SK-N-MC (cell line): ENCODE measurements around the gene MDN1.
A peak's percentile ranks its signal among the peaks of the same experiment; 100 is the strongest.

ENCODE experiments used
- DNase-seq: peaks from one replicate; pipeline ENCODE4 v3.0.0-alpha.2; 2011; ENCODE audit warnings: low read depth, low spot score
- H3K27ac ChIP-seq: fragments of 200-600 bp; sonication (generic); 2 replicates; pipeline ENCODE4 v1.5.1; 2016; ENCODE audit warnings: mixed run types
- H3K36me3 ChIP-seq: fragments of 200-600 bp; sonication (generic); 2 replicates; pipeline ENCODE4 v1.6.1; 2017; ENCODE audit warnings: antibody characterized with exemption, low read length, mixed read lengths; ENCODE audit not compliant: insufficient read depth
- H3K4me3 ChIP-seq: fragments of 200-600 bp; sonication (generic); 2 replicates; pipeline ENCODE4 v1.5.1; 2016
- H3K9ac ChIP-seq: fragments of 200-600 bp; sonication (generic); 2 replicates; pipeline ENCODE4 v1.8.0; 2017; ENCODE audit warnings: mixed run types, mixed read lengths; ENCODE audit not compliant: insufficient read length
- H3K9me3 ChIP-seq: fragments of 200-600 bp; sonication (generic); 2 replicates; pipeline ENCODE4 v1.6.1; 2017; ENCODE audit warnings: low read depth, mild to moderate bottlenecking, antibody characterized with exemption, low read length, moderate library complexity, mixed read lengths
- EZH2 ChIP-seq: fragments of 200-600 bp; sonication (generic); IDR thresholded peaks from one replicate; pipeline ENCODE4 v1.6.1; 2017; ENCODE audit warnings: antibody characterized with exemption
- FOXP2 ChIP-seq: optimal IDR thresholded peaks from 2 replicates; pipeline ENCODE3; 2011; ENCODE audit warnings: mild to moderate bottlenecking, moderate library complexity; ENCODE audit not compliant: insufficient read depth; ENCODE audit errors: extremely low read length, control extremely low read depth
- POLR2AphosphoS5 ChIP-seq: IDR thresholded peaks from 2 replicates; pipeline ENCODE4 v1.6.1; 2012; ENCODE audit warnings: mild to moderate bottlenecking, low read depth, low read length, borderline replicate concordance

MDN1 gene

DNA sequence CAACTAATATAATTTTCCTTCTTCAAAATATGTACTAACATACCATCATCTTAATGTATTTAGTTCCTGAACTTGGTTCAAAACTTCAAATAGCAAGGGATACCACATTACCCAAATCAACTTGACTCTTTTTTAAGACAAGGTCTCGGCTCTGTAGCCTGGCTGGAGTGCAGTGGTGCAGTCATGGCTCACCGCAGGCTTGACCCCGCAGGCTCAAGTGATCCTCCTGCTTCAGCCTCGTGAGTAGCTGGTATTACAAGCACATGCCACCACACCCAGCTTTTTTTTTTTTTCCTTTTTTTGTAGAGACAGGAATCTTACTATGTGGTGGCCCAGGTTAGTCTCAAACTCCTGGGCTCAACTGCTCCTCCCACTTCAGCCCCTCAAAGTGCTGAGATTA, 125.2 kb downstream of the MDN1 start:
- Histone ChIP-seq H3K9ac (no peak overlapping the region), H3K4me3 (no peak overlapping the region), H3K36me3 (peaks cover 91% of the 10 kb centered on the region), H3K27ac (no peak overlapping the region), H3K9me3 (no peaks in the 10 kb centered on the region)
- no peak for DNase-seq
- TF ChIP-seq EZH2 (no peak), POLR2AphosphoS5 (no peak)

DNA sequence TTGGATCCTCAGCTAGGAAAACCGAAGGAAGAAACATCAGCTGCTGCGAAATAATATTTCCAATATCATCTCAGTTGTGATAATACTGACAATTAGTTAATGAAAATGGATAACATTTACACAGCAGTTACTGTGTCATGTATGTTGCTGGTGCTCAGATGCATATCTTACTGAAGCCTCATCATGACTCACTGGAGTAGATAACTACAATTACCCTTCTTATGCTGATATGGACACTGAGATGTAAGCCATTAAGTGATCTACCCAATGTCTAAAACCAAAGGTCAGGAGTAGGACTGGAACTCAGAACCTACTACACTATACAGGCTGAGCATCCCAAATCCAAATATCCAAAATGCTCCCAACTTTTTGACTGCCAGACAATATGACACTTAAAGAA, 126.4 kb downstream of the MDN1 start:
- peaks cover 91% of the 10 kb centered on the region for H3K36me3 ChIP-seq
- H3K9ac ChIP-seq: no peak overlapping the region
- no peaks in the 10 kb centered on the region for H3K9me3 ChIP-seq
- DNase-seq: no peak
- H3K27ac ChIP-seq: no peak overlapping the region
- no peak overlapping the region for H3K4me3 ChIP-seq
- TF ChIP-seq EZH2: no peak
- TF ChIP-seq FOXP2: no peak
- TF ChIP-seq POLR2AphosphoS5: no peak

- Histone ChIP-seq H3K36me3 (peaks cover 95% of the 10 kb centered on the region), H3K9ac (no peak overlapping the region), H3K4me3 (no peak overlapping the region), H3K27ac (no peak overlapping the region), H3K9me3 (no peaks in the 10 kb centered on the region)
- no peak for DNase-seq
- TF ChIP-seq EZH2: no peak
- no peak for TF ChIP-seq FOXP2
- TF ChIP-seq POLR2AphosphoS5: no peak
Measured at GRCh38 chr6:89692256-89692655, 127.3 kb downstream of the MDN1 start.

DNA sequence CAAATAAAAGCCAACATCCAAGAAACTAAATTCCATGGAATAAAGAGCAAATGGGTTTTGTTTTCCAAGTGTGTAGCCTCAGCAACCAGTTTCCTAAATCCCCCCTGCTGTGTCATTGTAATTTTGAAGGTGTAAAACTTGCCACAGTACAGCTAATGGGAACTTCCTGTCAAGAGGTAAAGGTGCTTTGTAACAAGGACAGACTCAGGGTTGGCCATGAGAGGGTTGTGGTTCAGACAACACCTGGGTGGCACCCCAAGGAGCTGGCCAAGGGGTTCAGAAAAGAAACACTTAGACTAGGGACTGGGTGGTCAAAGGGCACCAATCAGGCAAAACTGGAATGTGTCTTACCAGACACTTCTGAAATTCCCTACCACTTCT, 128.7 kb downstream of the MDN1 start:
- Histone ChIP-seq H3K27ac (no peak overlapping the region), H3K9me3 (no peaks in the 10 kb centered on the region), H3K36me3 (peaks cover 94% of the 10 kb centered on the region), H3K4me3 (no peak overlapping the region), H3K9ac (no peak overlapping the region)
- TF ChIP-seq EZH2: no peak
- no peak for TF ChIP-seq POLR2AphosphoS5
- TF ChIP-seq FOXP2: no peak
- DNase-seq: no peak

GRCh38 chr6:89689732-89690131, 129.9 kb downstream of the MDN1 start:
- Histone ChIP-seq H3K36me3 (peaks cover 94% of the 10 kb centered on the region), H3K4me3 (no peak overlapping the region), H3K27ac (peak overlapping the region; percentile 9; the same call in 1 of the 2 replicates), H3K9me3 (no peaks in the 10 kb centered on the region), H3K9ac (no peak overlapping the region)
- DNase-seq: peak; percentile 20
- TF ChIP-seq POLR2AphosphoS5 (no peak), EZH2 (no peak), FOXP2 (peak; percentile 21)

- H3K36me3 ChIP-seq: peaks cover 95% of the 10 kb centered on the region
- no peak overlapping the region for H3K4me3 ChIP-seq
- H3K9me3 ChIP-seq: no peaks in the 10 kb centered on the region
- TF ChIP-seq POLR2AphosphoS5 (no peak), FOXP2 (no peak), EZH2 (no peak)
- no peak overlapping the region for H3K9ac ChIP-seq
- H3K27ac ChIP-seq: no peak overlapping the region
- no peak for DNase-seq
Measured at GRCh38 chr6:89688328-89688727, 131.3 kb downstream of the MDN1 start.

DNA sequence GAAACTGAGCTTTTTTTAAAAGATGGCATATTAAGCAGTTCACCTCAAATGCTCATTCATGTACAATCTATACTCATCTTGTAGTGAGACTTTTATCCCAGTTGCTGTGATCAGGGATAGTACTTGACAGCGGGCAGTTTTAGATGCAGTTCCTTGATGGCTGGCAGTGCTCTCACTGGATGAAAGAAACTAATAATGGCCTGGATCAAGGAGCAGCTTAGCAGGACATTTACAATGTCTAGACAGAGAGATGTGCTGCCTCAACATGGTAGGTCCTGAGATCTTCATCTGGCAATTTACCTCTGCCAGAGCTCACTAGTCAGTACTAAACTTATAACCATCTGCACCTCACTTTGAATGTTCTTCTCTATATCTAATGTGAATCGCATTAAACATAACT, 134.3 kb downstream of the MDN1 start:
- no peak for TF ChIP-seq FOXP2
- TF ChIP-seq POLR2AphosphoS5: no peak
- TF ChIP-seq EZH2: no peak
- no peak overlapping the region for H3K9ac ChIP-seq
- no peak overlapping the region for H3K4me3 ChIP-seq
- no peaks in the 10 kb centered on the region for H3K9me3 ChIP-seq
- no peak for DNase-seq
- no peak overlapping the region for H3K27ac ChIP-seq
- peaks cover 92% of the 10 kb centered on the region for H3K36me3 ChIP-seq

- Histone ChIP-seq H3K27ac (no peak overlapping the region), H3K9me3 (no peaks in the 10 kb centered on the region), H3K9ac (no peak overlapping the region), H3K4me3 (no peak overlapping the region), H3K36me3 (peaks cover 92% of the 10 kb centered on the region)
- TF ChIP-seq EZH2 (no peak), POLR2AphosphoS5 (no peak), FOXP2 (no peak)
- no peak for DNase-seq
Measured at GRCh38 chr6:89682991-89683390, 136.6 kb downstream of the MDN1 start.

- Histone ChIP-seq H3K4me3 (no peak overlapping the region), H3K27ac (no peak overlapping the region), H3K9me3 (no peaks in the 10 kb centered on the region), H3K9ac (no peak overlapping the region), H3K36me3 (peaks cover 91% of the 10 kb centered on the region)
- no peak for TF ChIP-seq POLR2AphosphoS5
- no peak for TF ChIP-seq EZH2
- no peak for TF ChIP-seq FOXP2
- DNase-seq: no peak
Measured at GRCh38 chr6:89681983-89682564, 137.5 kb downstream of the MDN1 start.
